OCI-LY3 (cell line): ENCODE data around the gene LIN7B.

Experiments
- EZH2phosphoT487 ChIP-seq: fragments of 200-600 bp; shearing (Covaris generic); IDR thresholded peaks from 2 replicates; pipeline ENCODE4 v1.6.1; 2018; ENCODE audit warnings: antibody characterized with exemption, mixed run types, low read depth
- TF ChIP-seq, protein P1 (sequence below): fragments of 200-600, 300-600 bp; sonication (generic); IDR thresholded peaks from 2 replicates; pipeline ENCODE4 v1.5.1; 2014; ENCODE audit warnings: antibody characterized with exemption, low read length, low read depth

DNA sequence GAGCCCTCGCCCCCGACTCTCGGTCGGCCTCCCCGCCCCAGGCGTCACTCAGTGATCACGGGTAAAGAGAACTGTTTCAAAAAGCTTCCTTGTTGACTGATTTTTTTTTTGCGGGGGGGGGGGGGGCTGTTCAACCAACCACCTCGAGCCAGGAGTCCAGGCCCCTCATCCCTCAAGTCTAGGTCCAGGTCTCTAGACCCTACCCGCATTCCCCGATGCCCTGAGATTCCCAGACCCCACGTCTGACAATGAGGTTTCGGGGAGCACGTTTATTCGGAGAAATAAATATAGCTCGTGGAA, 36.7 kb downstream of the LIN7B start:
- TF ChIP-seq, protein P1, sequence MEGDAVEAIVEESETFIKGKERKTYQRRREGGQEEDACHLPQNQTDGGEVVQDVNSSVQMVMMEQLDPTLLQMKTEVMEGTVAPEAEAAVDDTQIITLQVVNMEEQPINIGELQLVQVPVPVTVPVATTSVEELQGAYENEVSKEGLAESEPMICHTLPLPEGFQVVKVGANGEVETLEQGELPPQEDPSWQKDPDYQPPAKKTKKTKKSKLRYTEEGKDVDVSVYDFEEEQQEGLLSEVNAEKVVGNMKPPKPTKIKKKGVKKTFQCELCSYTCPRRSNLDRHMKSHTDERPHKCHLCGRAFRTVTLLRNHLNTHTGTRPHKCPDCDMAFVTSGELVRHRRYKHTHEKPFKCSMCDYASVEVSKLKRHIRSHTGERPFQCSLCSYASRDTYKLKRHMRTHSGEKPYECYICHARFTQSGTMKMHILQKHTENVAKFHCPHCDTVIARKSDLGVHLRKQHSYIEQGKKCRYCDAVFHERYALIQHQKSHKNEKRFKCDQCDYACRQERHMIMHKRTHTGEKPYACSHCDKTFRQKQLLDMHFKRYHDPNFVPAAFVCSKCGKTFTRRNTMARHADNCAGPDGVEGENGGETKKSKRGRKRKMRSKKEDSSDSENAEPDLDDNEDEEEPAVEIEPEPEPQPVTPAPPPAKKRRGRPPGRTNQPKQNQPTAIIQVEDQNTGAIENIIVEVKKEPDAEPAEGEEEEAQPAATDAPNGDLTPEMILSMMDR = no peak
- no peak for TF ChIP-seq EZH2phosphoT487
